DND-41 (cell line): ENCODE measurements around the gene PNPLA1.

Source experiments
- ATAC-seq: fragments of 200-7000 bp; cut with Tn5 transposase; 3 replicates; pipeline ENCODE4 v1.9.1; 2021; ENCODE audit warnings: low read depth; ENCODE audit not compliant: insufficient read depth
- DNase-seq: peaks from one replicate; pipeline ENCODE4 v3.0.0-alpha.2; 2020
- H2AFZ ChIP-seq: 2 replicates; pipeline ENCODE4 v1.6.0; 2012; ENCODE audit warnings: low read depth, low read length
- H3K27ac ChIP-seq: 2 replicates; pipeline ENCODE4 v1.5.1; 2012; ENCODE audit warnings: low read length, inconsistent platforms
- H3K27me3 ChIP-seq: fragments of 200-600 bp; sonication (generic); 2 replicates; pipeline ENCODE4 v1.6.0; 2012; ENCODE audit warnings: low read length, mild to moderate bottlenecking, inconsistent platforms; ENCODE audit not compliant: insufficient read depth, poor library complexity
- H3K36me3 ChIP-seq: 2 replicates; pipeline ENCODE4 v1.5.1; 2012; ENCODE audit warnings: low read length, inconsistent platforms; ENCODE audit not compliant: insufficient read depth
- H3K4me1 ChIP-seq: 2 replicates; pipeline ENCODE4 v1.5.1; 2012; ENCODE audit warnings: mild to moderate bottlenecking, low read length; ENCODE audit not compliant: insufficient read depth
- H3K4me2 ChIP-seq: 2 replicates; pipeline ENCODE4 v1.6.0; 2012; ENCODE audit warnings: mild to moderate bottlenecking, moderate library complexity, low read length, inconsistent platforms; ENCODE audit not compliant: insufficient read depth
- H3K4me3 ChIP-seq, 2 experiments: fragments of 200-600 bp in 1 of 2; shearing (Covaris generic) in 1 of 2; 2 replicates each; pipeline ENCODE4 v1.5.1; 2012 to 2016; ENCODE audit warnings: inconsistent platforms in 2 of 2, low read length in 2 of 2, mild to moderate bottlenecking in 2 of 2, low read depth in 1 of 2, moderate library complexity in 1 of 2
- H3K79me2 ChIP-seq: 2 replicates; pipeline ENCODE4 v1.6.0; 2012; ENCODE audit warnings: low read length, inconsistent platforms; ENCODE audit not compliant: insufficient read depth
- H3K9ac ChIP-seq: 2 replicates; pipeline ENCODE4 v1.6.0; 2012; ENCODE audit warnings: low read depth, mild to moderate bottlenecking, inconsistent platforms, low read length, moderate library complexity
- H3K9me3 ChIP-seq: 2 replicates; pipeline ENCODE4 v1.5.1; 2012; ENCODE audit warnings: low read length, moderate library complexity, mild to moderate bottlenecking, inconsistent platforms; ENCODE audit not compliant: insufficient read depth, severe bottlenecking
- H4K20me1 ChIP-seq: 2 replicates; pipeline ENCODE4 v1.6.0; 2012; ENCODE audit warnings: low read length; ENCODE audit not compliant: insufficient read depth
- CTCF ChIP-seq: IDR thresholded peaks from 2 replicates; pipeline ENCODE4 v1.5.1; 2012; ENCODE audit warnings: borderline replicate concordance, low read length, moderate library complexity, mild to moderate bottlenecking; ENCODE audit not compliant: poor library complexity, severe bottlenecking; ENCODE audit errors: extremely low read depth
- EZH2 ChIP-seq: IDR thresholded peaks from 3 replicates; pipeline ENCODE4 v1.6.1; 2012; ENCODE audit warnings: borderline replicate concordance, low read depth, mild to moderate bottlenecking, moderate library complexity, low read length, inconsistent platforms; ENCODE audit not compliant: severe bottlenecking

Gene PNPLA1

GRCh38 chr6:36330366-36330765, 60.5 kb downstream of the PNPLA1 start:
- DNase-seq (no peak), ATAC-seq (no peak)
- no peaks in the 10 kb centered on the region for H3K79me2 ChIP-seq
- no peak overlapping the region for H3K27ac ChIP-seq
- H3K4me1 ChIP-seq: no peaks in the 10 kb centered on the region
- H4K20me1 ChIP-seq: 0 out of 2 replicates have a peak, but pooled peaks cover 4% of the 10 kb centered on the region
- H3K4me2 ChIP-seq: no peak overlapping the region
- H2AFZ ChIP-seq: no peak overlapping the region
- H3K9me3 ChIP-seq: no peaks in the 10 kb centered on the region
- no peaks in the 10 kb centered on the region for H3K36me3 ChIP-seq
- TF ChIP-seq CTCF: no peak
- TF ChIP-seq EZH2: no peak
- H3K27me3 ChIP-seq: peaks cover 16% of the 10 kb centered on the region
- no peak overlapping the region for H3K4me3 ChIP-seq
- H3K9ac ChIP-seq: no peak overlapping the region

GRCh38 chr6:36331381-36331780, 61.5 kb downstream of the PNPLA1 start:
- ATAC-seq: no peak
- TF ChIP-seq CTCF (no peak), EZH2 (no peak)
- Histone ChIP-seq H3K9ac (no peak overlapping the region), H4K20me1 (0 out of 2 replicates have a peak, but pooled peaks cover 4% of the 10 kb centered on the region), H3K4me2 (no peak overlapping the region), H3K27me3 (peaks cover 16% of the 10 kb centered on the region), H2AFZ (no peak overlapping the region), H3K36me3 (no peaks in the 10 kb centered on the region), H3K27ac (no peak overlapping the region), H3K4me1 (no peaks in the 10 kb centered on the region), H3K4me3 (no peak overlapping the region), H3K9me3 (no peaks in the 10 kb centered on the region), H3K79me2 (no peaks in the 10 kb centered on the region)
- no peak for DNase-seq

- H3K4me2 ChIP-seq: no peak overlapping the region
Observed at GRCh38 chr6:36333171-36333895, 63.5 kb downstream of the PNPLA1 start.

More at GRCh38 chr6:36333171-36333895, 63.5 kb downstream of the PNPLA1 start:
- Histone ChIP-seq H3K36me3 (no peaks in the 10 kb centered on the region), H3K27ac (no peak overlapping the region), H3K4me1 (no peaks in the 10 kb centered on the region), H3K27me3 (peaks cover 7% of the 10 kb centered on the region), H3K9ac (no peak overlapping the region), H4K20me1 (no peaks in the 10 kb centered on the region), H3K4me3 (no peak overlapping the region), H2AFZ (no peak overlapping the region), H3K79me2 (no peaks in the 10 kb centered on the region), H3K9me3 (no peaks in the 10 kb centered on the region)
- no peak for DNase-seq
- TF ChIP-seq CTCF: no peak
- no peak for TF ChIP-seq EZH2
- ATAC-seq: no peak
